ENCODE data around the gene TMEM39B. TPM values are rescaled to one million over a fixed set of nuclear protein-coding genes. Genes with fewer than 3 reads are reported as not detected.

TMEM39B gene
- total RNA-seq, 4 donors from 2014 or later, result 2.6 to 35.8 (median 3.5) TPM

DNA sequence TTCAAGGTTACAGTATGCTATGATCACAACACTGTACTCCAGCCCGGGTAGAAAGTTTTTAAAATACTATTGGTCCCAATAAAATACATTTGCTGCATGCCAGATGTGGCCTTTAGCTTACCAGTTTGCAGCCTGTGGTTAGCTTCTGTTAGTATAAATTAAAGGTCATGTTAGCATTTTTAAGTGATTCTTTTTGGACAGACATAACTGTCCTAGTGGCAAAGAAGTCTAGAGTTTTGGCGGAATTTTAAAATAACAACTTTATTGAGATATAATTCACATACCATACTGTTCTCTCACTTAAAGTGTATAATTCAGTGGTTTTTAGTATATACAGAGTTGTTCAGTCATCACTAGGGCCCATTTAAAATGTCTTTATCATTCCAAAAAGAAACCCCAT lies 24.3 kb upstream of the TMEM39B start:
- TF ChIP-seq EP300 (IDR thresholded peaks at IDR 0.05; ENCODE audit: low read depth) (no peak), POLR2A (IDR thresholded peaks at IDR 0.05) (no peak), POLR2AphosphoS5 (IDR thresholded peaks at IDR 0.05) (no peak)
- TF ChIP-seq, protein P1, sequence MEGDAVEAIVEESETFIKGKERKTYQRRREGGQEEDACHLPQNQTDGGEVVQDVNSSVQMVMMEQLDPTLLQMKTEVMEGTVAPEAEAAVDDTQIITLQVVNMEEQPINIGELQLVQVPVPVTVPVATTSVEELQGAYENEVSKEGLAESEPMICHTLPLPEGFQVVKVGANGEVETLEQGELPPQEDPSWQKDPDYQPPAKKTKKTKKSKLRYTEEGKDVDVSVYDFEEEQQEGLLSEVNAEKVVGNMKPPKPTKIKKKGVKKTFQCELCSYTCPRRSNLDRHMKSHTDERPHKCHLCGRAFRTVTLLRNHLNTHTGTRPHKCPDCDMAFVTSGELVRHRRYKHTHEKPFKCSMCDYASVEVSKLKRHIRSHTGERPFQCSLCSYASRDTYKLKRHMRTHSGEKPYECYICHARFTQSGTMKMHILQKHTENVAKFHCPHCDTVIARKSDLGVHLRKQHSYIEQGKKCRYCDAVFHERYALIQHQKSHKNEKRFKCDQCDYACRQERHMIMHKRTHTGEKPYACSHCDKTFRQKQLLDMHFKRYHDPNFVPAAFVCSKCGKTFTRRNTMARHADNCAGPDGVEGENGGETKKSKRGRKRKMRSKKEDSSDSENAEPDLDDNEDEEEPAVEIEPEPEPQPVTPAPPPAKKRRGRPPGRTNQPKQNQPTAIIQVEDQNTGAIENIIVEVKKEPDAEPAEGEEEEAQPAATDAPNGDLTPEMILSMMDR (IDR thresholded peaks at IDR 0.05), result no peak
- Histone ChIP-seq H3K4me3 (no peak overlapping the region), H3K9me3 (no peaks in the 10 kb centered on the region), H3K27ac (no peak overlapping the region), H3K27me3 (no peaks in the 10 kb centered on the region), H3K36me3 (peaks cover 0 to 44% (median 19%) of the 10 kb centered on the region in 4 donors), H3K4me1 (no peaks in the 10 kb centered on the region)
- DNase-seq, result no peak
- intact Hi-C loops (cut with DNase I; ENCODE audit: low total_unique reads) (no loop called here), in situ Hi-C loops (cut with MboI; ENCODE audit: low pct_ligation_motif_present in 1 of 4, low pct_unique_long_range_greater_than_20kb in 1 of 4, low sequenced_read_pairs in 3 of 4) (no loop called here)
- 68 to 92% methylated on average over 2 of the region's 2 CpGs for WGBS, 2 donors (ENCODE audit: low coverage in 1 of 2)

DNA sequence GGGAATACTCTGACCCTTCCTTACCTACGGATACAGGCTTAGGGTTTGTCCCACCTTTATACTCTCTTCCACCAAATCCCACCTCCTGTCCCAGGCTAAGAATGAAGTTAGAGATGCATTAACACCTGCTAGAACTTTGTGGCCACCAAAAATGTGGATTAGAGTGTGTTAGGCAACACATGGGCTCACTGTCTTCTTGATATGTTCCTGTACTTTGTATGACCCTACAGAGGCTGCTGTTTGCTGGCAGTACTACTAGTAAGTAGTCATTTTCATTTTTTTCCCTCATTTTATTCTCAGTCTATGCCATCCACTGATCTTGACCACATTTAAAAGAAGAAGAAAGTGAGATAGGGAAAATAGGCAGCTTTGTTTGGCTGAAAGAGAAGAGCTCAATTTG lies 21.0 kb upstream of the TMEM39B start:
- intact Hi-C loops (cut with DNase I; ENCODE audit: low total_unique reads), result no loop called here
- Histone ChIP-seq H3K4me3 (no peak overlapping the region), H3K36me3 (peaks cover 0 to 49% (median 20%) of the 10 kb centered on the region in 4 donors), H3K4me1 (no peaks in the 10 kb centered on the region), H3K27ac (no peak overlapping the region), H3K9me3 (no peaks in the 10 kb centered on the region), H3K27me3 (no peaks in the 10 kb centered on the region)
- TF ChIP-seq POLR2AphosphoS5 (IDR thresholded peaks at IDR 0.05) (no peak), EP300 (IDR thresholded peaks at IDR 0.05; ENCODE audit: low read depth) (no peak), POLR2A (IDR thresholded peaks at IDR 0.05) (no peak)
- TF ChIP-seq, protein P1 (IDR thresholded peaks at IDR 0.05), result no peak
- 88 to 97% methylated on average over 1 of the region's 1 CpG for WGBS, 2 donors (ENCODE audit: low coverage in 1 of 2)
- DNase-seq, result no peak
- in situ Hi-C loops (cut with MboI; ENCODE audit: low pct_ligation_motif_present in 1 of 4, low pct_unique_long_range_greater_than_20kb in 1 of 4, low sequenced_read_pairs in 3 of 4), result no loop called here

DNA sequence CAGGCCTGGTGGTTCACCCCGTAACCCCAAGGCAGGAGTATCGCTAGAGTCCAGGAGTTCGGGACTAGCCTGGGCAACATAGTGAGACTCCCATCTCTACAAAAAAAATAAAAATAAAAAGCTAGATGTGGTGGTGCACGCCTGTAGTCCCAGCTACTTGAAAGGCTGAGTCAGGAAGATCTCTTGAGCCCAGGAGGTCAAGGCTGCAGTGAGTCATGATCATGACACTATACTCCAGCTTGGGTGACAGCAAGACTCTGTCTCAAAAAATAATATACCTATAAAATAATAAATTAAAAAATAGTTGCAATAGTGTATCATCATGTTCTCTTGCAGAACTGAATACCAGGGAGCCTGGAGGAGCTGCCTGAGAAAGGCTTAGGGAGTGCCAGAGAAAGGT lies 19.9 kb upstream of the TMEM39B start:
- Histone ChIP-seq H3K4me1 (no peaks in the 10 kb centered on the region), H3K9me3 (no peaks in the 10 kb centered on the region), H3K36me3 (peaks cover 0 to 46% (median 18%) of the 10 kb centered on the region in 4 donors), H3K27ac (no peak overlapping the region), H3K27me3 (no peaks in the 10 kb centered on the region), H3K4me3 (no peak overlapping the region)
- no peak for DNase-seq
- in situ Hi-C loops (cut with MboI; ENCODE audit: low pct_ligation_motif_present in 1 of 4, low pct_unique_long_range_greater_than_20kb in 1 of 4, low sequenced_read_pairs in 3 of 4) (no loop called here), intact Hi-C loops (cut with DNase I; ENCODE audit: low total_unique reads) (no loop called here)
- no peak for TF ChIP-seq POLR2AphosphoS5 (IDR thresholded peaks at IDR 0.05)
- TF ChIP-seq POLR2A (IDR thresholded peaks at IDR 0.05), result no peak
- TF ChIP-seq EP300 (IDR thresholded peaks at IDR 0.05; ENCODE audit: low read depth), result no peak
- TF ChIP-seq, protein P1 (IDR thresholded peaks at IDR 0.05), result no peak
- 83 to 95% methylated on average over 2 to 4 of the region's 4 CpGs for WGBS, 2 donors (ENCODE audit: low coverage in 1 of 2)

DNA sequence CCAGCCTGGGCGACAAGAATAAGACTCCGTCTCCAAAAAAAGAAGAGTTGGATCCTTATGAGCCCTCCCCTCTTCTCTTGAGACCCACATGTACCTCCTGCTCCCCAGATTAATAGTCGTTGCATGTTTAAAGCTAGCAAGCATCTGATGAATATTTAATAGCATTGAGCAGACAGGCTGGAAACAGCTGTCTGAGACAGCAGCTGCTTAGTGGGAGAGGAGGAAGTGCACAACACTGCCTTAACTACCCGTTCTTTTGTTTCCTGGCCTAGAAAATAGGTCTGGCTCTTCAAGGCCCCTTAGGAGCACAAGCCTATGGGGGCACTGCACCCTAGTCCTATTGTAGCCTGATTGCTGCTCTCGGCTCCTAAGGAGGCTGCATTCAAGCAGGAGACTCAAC lies 17.3 kb upstream of the TMEM39B start:
- Histone ChIP-seq H3K27me3 (no peaks in the 10 kb centered on the region), H3K27ac (no peak overlapping the region), H3K9me3 (no peaks in the 10 kb centered on the region), H3K36me3 (peaks cover 0 to 63% (median 27%) of the 10 kb centered on the region in 4 donors), H3K4me1 (no peaks in the 10 kb centered on the region), H3K4me3 (no peak overlapping the region)
- in situ Hi-C loops (cut with MboI; ENCODE audit: low pct_ligation_motif_present in 1 of 4, low pct_unique_long_range_greater_than_20kb in 1 of 4, low sequenced_read_pairs in 3 of 4) (no loop called here), intact Hi-C loops (cut with DNase I; ENCODE audit: low total_unique reads) (no loop called here)
- no peak for DNase-seq
- WGBS, 2 donors (ENCODE audit: low coverage in 1 of 2), result 80 to 90% methylated on average over 3 to 5 of the region's 5 CpGs
- TF ChIP-seq EP300 (IDR thresholded peaks at IDR 0.05; ENCODE audit: low read depth), result no peak
- TF ChIP-seq, protein P1 (IDR thresholded peaks at IDR 0.05), result no peak
- no peak for TF ChIP-seq POLR2AphosphoS5 (IDR thresholded peaks at IDR 0.05)
- no peak for TF ChIP-seq POLR2A (IDR thresholded peaks at IDR 0.05)
